K562 (cell line): ENCODE results near the gene SPHK1. TPM values are rescaled to one million over a fixed set of nuclear protein-coding genes. Genes with fewer than 3 reads are reported as not detected.
A peak's percentile ranks its signal among the peaks of the same experiment; 100 is the strongest.

Experiments
- CBX2 ChIP-seq: fragments of 200-600 bp; sonication (generic); IDR thresholded peaks from one replicate; pipeline ENCODE4 v1.6.1; 2012; ENCODE audit warnings: mild to moderate bottlenecking, low read length, inconsistent platforms; ENCODE audit not compliant: insufficient read depth, poor library complexity, severe bottlenecking
- DACH1 ChIP-seq: fragments of 450-650 bp; IDR thresholded peaks from 2 replicates; pipeline ENCODE4 v1.6.1; 2018; ENCODE audit not compliant: partially characterized antibody
- E2F8 ChIP-seq: fragments of 450-650 bp; IDR thresholded peaks from 2 replicates; pipeline ENCODE4 v1.7.1; 2018; ENCODE audit warnings: mild to moderate bottlenecking, low read depth; ENCODE audit not compliant: partially characterized antibody
- HMG20B ChIP-seq: fragments of 250-450 bp; sonication (Bioruptor Pico); IDR thresholded peaks from 2 replicates; pipeline ENCODE4 v1.5.0; 2021; ENCODE audit warnings: mild to moderate bottlenecking
- KLF6 ChIP-seq: fragments of 250-450 bp; sonication (Bioruptor Pico); IDR thresholded peaks from 2 replicates; pipeline ENCODE4 v1.4.0; 2020; ENCODE audit warnings: mild to moderate bottlenecking, moderate library complexity, borderline replicate concordance
- OTX1 ChIP-seq: fragments of 450-650 bp; formaldehyde crosslinking; IDR thresholded peaks from 2 replicates; pipeline ENCODE4 v1.4.0; 2022; ENCODE audit warnings: mild to moderate bottlenecking
- POLR2G ChIP-seq: fragments of 200-400 bp; formaldehyde crosslinking; IDR thresholded peaks from 2 replicates; pipeline ENCODE4 v1.6.1; 2017; ENCODE audit warnings: low read depth, mild to moderate bottlenecking, antibody characterized with exemption, low read length, moderate library complexity
- RERE ChIP-seq: sonication (generic); formaldehyde crosslinking; IDR thresholded peaks from 2 replicates; pipeline ENCODE4 v1.8.0; 2023; ENCODE audit warnings: missing genetic modification reagents, mild to moderate bottlenecking, borderline replicate concordance
- ZBTB8A ChIP-seq: fragments of 450-650 bp; IDR thresholded peaks from 2 replicates; pipeline ENCODE4 v1.6.1; 2018; ENCODE audit warnings: mild to moderate bottlenecking, moderate library complexity; ENCODE audit not compliant: partially characterized antibody
- ZNF717 ChIP-seq: fragments of 250-450 bp; sonication (Bioruptor Pico); IDR thresholded peaks from 2 replicates; pipeline ENCODE4 v1.5.0; 2021
- polyA plus RNA-seq, 8 experiments: library from polyadenylated mRNA; depleted of rRNA in 4 of 8; stranded (reverse) in 5 of 8; unstranded in 3 of 8; fragments of >200 nt; fragmentation: Nextera tagmentation in 2 of 8; fragmentation: Illumina TruSeq in 1 of 8; extraction: Ambion mirVana in 2 of 8; extraction: Trizol in 1 of 8; gene quantifications; 2 replicates each; pipeline versions ENCODE4 v1.2.1 to v1.2.3, GENCODE V29; 2011 to 2014; ENCODE audit warnings: inconsistent platforms in 1 of 8, missing spikeins in 1 of 8
- total RNA-seq, 7 experiments: library from RNA; depleted of rRNA in 6 of 7; stranded (reverse); fragments of >200 nt in 6 of 7; fragmentation: Illumina TruSeq in 2 of 7; extraction: Trizol in 2 of 7; gene quantifications; 2 replicates each; pipeline versions ENCODE4 v1.2.1 to v1.2.3, GENCODE V29; 2011 to 2021; ENCODE audit warnings: low replicate concordance in 1 of 7
- TF ChIP-seq, protein P1 (sequence below): fragments of 450-650 bp; formaldehyde crosslinking; IDR thresholded peaks from 2 replicates; pipeline ENCODE4 v1.4.0; 2020; ENCODE audit warnings: mild to moderate bottlenecking, moderate library complexity
- TF ChIP-seq, protein P2 (sequence below): fragments of 250-450 bp; sonication (Bioruptor Pico); IDR thresholded peaks from 2 replicates; pipeline ENCODE4 v1.5.0; 2021; ENCODE audit warnings: mild to moderate bottlenecking, borderline replicate concordance

The SPHK1 gene
- total and polyA plus RNA-seq, 9 of the 15 experiments (the other 6 are each of a cell fraction or from before 2014, with no cell fraction given): 0.21 to 60.3 (median 14.5) TPM

DNA sequence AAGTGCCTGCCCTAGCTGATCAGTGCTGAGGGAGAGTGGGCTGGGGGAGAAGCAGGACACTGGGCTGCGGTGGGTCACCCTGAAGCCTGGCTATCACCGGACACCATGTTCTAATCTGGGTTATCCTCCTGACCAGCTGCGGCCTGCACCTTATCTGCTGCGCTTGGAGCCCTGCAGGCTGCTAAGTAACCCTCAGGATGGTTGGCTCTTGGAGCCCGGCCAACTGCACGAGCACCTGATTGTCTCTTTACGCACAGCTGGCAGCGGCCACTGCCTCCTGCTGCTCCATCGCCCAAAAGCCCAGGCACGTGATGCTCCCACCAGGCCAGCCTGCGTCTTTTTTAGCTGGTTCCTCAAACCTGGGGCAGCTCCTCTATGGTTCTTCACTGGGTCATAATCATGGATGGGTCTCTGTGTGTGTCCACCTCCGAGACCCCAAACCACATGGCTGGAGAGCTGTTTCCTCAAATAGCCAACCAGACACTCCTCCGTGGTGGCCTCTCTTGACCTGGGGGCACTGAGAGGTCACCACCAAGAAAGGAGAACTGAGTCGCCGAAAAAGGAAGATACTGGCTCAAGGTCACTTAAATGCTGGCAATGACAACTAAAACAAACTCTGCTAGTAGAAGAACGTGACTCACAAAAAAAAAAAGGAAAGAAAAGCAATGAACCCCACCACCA is 21.7 kb downstream of the SPHK1 start (continued):
- 0 out of 2 replicates have a peak, but pooled peaks have one; percentile 95 for TF ChIP-seq RERE
- peak; percentile 95 for TF ChIP-seq OTX1
- no peak for TF ChIP-seq ZNF717
- no peak for TF ChIP-seq HMG20B (CRISPR knock-in tag)
- TF ChIP-seq E2F8: peak; percentile 38
- no peak for TF ChIP-seq CBX2
- no peak for TF ChIP-seq POLR2G
- TF ChIP-seq, protein P1, sequence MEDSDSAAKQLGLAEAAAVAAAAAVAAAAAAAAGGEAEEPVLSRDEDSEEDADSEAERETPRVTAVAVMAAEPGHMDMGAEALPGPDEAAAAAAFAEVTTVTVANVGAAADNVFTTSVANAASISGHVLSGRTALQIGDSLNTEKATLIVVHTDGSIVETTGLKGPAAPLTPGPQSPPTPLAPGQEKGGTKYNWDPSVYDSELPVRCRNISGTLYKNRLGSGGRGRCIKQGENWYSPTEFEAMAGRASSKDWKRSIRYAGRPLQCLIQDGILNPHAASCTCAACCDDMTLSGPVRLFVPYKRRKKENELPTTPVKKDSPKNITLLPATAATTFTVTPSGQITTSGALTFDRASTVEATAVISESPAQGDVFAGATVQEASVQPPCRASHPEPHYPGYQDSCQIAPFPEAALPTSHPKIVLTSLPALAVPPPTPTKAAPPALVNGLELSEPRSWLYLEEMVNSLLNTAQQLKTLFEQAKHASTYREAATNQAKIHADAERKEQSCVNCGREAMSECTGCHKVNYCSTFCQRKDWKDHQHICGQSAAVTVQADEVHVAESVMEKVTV (CRISPR knock-in tag): no peak
- TF ChIP-seq KLF6: peak; percentile 79; the same call in 1 of the 2 replicates
- TF ChIP-seq, protein P2, sequence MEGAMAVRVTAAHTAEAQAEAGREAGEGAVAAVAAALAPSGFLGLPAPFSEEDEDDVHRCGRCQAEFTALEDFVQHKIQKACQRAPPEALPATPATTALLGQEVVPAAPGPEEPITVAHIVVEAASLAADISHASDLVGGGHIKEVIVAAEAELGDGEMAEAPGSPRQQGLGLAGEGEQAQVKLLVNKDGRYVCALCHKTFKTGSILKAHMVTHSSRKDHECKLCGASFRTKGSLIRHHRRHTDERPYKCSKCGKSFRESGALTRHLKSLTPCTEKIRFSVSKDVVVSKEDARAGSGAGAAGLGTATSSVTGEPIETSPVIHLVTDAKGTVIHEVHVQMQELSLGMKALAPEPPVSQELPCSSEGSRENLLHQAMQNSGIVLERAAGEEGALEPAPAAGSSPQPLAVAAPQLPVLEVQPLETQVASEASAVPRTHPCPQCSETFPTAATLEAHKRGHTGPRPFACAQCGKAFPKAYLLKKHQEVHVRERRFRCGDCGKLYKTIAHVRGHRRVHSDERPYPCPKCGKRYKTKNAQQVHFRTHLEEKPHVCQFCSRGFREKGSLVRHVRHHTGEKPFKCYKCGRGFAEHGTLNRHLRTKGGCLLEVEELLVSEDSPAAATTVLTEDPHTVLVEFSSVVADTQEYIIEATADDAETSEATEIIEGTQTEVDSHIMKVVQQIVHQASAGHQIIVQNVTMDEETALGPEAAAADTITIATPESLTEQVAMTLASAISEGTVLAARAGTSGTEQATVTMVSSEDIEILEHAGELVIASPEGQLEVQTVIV (CRISPR knock-in tag): no peak
- peak; percentile 95 for TF ChIP-seq DACH1
- no peak for TF ChIP-seq ZBTB8A
